Liver (tissue), 9 donors: ENCODE measurements around the gene GJA5. TPM values are rescaled to one million over a fixed set of nuclear protein-coding genes. Genes with fewer than 3 reads are reported as not detected.
"Not testable (repeated sequence)": the region's sequence is repeated elsewhere in the genome, so short reads cannot be mapped to it uniquely, and the experiment has no call there.

ENCODE experiments used
- DNase-seq: peaks from one replicate; pipeline ENCODE4 v3.0.0-alpha.2; 2017; ENCODE audit warnings: low spot score
- H3K27ac ChIP-seq, 2 donors: one replicate each; pipeline ENCODE4 v1.7.0; 2013; ENCODE audit warnings: inconsistent platforms in 2 of 2, low read length in 2 of 2, control low read depth in 1 of 2, low read depth in 1 of 2, mild to moderate bottlenecking in 1 of 2
- H3K27me3 ChIP-seq, 4 donors: one replicate each; pipeline versions ENCODE4 v1.6.1 to v1.7.0; 2013; ENCODE audit warnings: low read length in 3 of 4, inconsistent platforms in 1 of 4, mild to moderate bottlenecking in 1 of 4, moderate library complexity in 1 of 4; ENCODE audit not compliant: control insufficient read depth in 4 of 4, insufficient read depth in 4 of 4
- H3K36me3 ChIP-seq, 4 donors: one replicate each; pipeline versions ENCODE4 v1.6.1 to v1.7.0; 2013; ENCODE audit warnings: low read length in 3 of 4, mild to moderate bottlenecking in 3 of 4, low read depth in 1 of 4, moderate library complexity in 1 of 4; ENCODE audit not compliant: control insufficient read depth in 4 of 4, insufficient read depth in 3 of 4
- H3K4me1 ChIP-seq, 4 donors: one replicate each; pipeline versions ENCODE4 v1.6.1 to v1.7.0; 2013; ENCODE audit warnings: low read length in 3 of 4, mild to moderate bottlenecking in 3 of 4, moderate library complexity in 1 of 4; ENCODE audit not compliant: control insufficient read depth in 4 of 4, insufficient read depth in 4 of 4
- H3K4me3 ChIP-seq, 3 donors: one replicate each; pipeline versions ENCODE4 v1.6.1 to v1.7.0; 2013; ENCODE audit warnings: low read length in 3 of 3, control low read depth in 1 of 3, low read depth in 1 of 3, mild to moderate bottlenecking in 1 of 3
- H3K9ac ChIP-seq, 2 donors: one replicate each; pipeline ENCODE4 v1.7.0; 2013; ENCODE audit warnings: low read length in 2 of 2, mild to moderate bottlenecking in 2 of 2, moderate library complexity in 2 of 2, control low read depth in 1 of 2, low read depth in 1 of 2
- H3K9me3 ChIP-seq, 4 donors: one replicate each; pipeline versions ENCODE4 v1.6.1 to v1.7.0; 2013; ENCODE audit warnings: low read length in 3 of 4; ENCODE audit not compliant: control insufficient read depth in 4 of 4
- EGR1 ChIP-seq, 2 donors: IDR thresholded peaks; 2 replicates each; pipeline ENCODE4 v1.6.1; 2016 to 2018; ENCODE audit warnings: antibody characterized with exemption in 2 of 2, low read depth in 2 of 2
- FOXA1 ChIP-seq: IDR thresholded peaks from 2 replicates; pipeline ENCODE4 v1.6.1; 2016; ENCODE audit warnings: antibody characterized with exemption
- FOXA2 ChIP-seq: IDR thresholded peaks from 2 replicates; pipeline ENCODE4 v1.6.1; 2016; ENCODE audit warnings: antibody characterized with exemption
- GABPA ChIP-seq, 2 donors: IDR thresholded peaks in 1 of 2; conservative IDR thresholded peaks in 1 of 2; 2 replicates each; pipeline ENCODE4 v1.6.1; 2016; ENCODE audit warnings: antibody characterized with exemption in 2 of 2, mild to moderate bottlenecking in 1 of 2, moderate library complexity in 1 of 2
- HNF4A ChIP-seq, 2 donors: conservative IDR thresholded peaks; 2 replicates each; pipeline ENCODE4 v1.6.1; 2016; ENCODE audit warnings: antibody characterized with exemption in 2 of 2, mild to moderate bottlenecking in 2 of 2
- HNF4G ChIP-seq: IDR thresholded peaks from 2 replicates; pipeline ENCODE4 v1.6.1; 2016; ENCODE audit warnings: antibody characterized with exemption
- JUND ChIP-seq, 2 donors: IDR thresholded peaks; 2 replicates each; pipeline ENCODE4 v1.6.1; 2016; ENCODE audit warnings: antibody characterized with exemption in 2 of 2
- NR2F2 ChIP-seq: IDR thresholded peaks from 2 replicates; pipeline ENCODE4 v1.6.1; 2016; ENCODE audit warnings: antibody characterized with exemption
- RAD21 ChIP-seq, 2 donors: IDR thresholded peaks; 2 replicates each; pipeline ENCODE4 v1.6.1; 2016; ENCODE audit warnings: antibody characterized with exemption in 2 of 2, mild to moderate bottlenecking in 2 of 2
- RXRA ChIP-seq, 2 donors: IDR thresholded peaks; 2 replicates each; pipeline ENCODE4 v1.6.1; 2017 to 2018; ENCODE audit warnings: antibody characterized with exemption in 2 of 2, mild to moderate bottlenecking in 1 of 2
- SP1 ChIP-seq: IDR thresholded peaks from 2 replicates; pipeline ENCODE4 v1.6.1; 2018; ENCODE audit warnings: antibody characterized with exemption, mild to moderate bottlenecking
- YY1 ChIP-seq: IDR thresholded peaks from 2 replicates; pipeline ENCODE4 v1.6.1; 2016; ENCODE audit warnings: antibody characterized with exemption, mild to moderate bottlenecking
- WGBS: extraction: QIAGEN DNeasy Blood & Tissue Kit; methylation state at CpG from one replicate; pipeline ENCODE4 v1.1.7; 2013; 5-methylcytosine and 5-hydroxymethylcytosine counted together
- polyA plus RNA-seq, 2 donors: library from polyadenylated mRNA; stranded (reverse) in 1 of 2; unstranded in 1 of 2; fragments of 200-250 nt in 1 of 2; fragments of >200 nt in 1 of 2; fragmentation: Nextera tagmentation in 1 of 2; extraction: Ambion mirVana in 1 of 2; gene quantifications; one replicate each; pipeline versions ENCODE4 v1.2.1 to v1.2.3, GENCODE V29; 2013 to 2015
- total RNA-seq, 2 donors: library from RNA; depleted of rRNA; stranded (reverse); fragments of >200 nt; gene quantifications; one replicate each; pipeline ENCODE4 v1.2.3, GENCODE V29; 2014
- TF ChIP-seq, protein P1 (sequence below): IDR thresholded peaks from 2 replicates; pipeline ENCODE4 v1.6.1; 2016; ENCODE audit warnings: antibody characterized with exemption
- TF ChIP-seq, protein P2 (sequence below): IDR thresholded peaks from 2 replicates; pipeline ENCODE4 v1.6.1; 2016; ENCODE audit warnings: antibody characterized with exemption, mild to moderate bottlenecking
- TF ChIP-seq, protein P3 (sequence below): IDR thresholded peaks from 2 replicates; pipeline ENCODE4 v1.6.1; 2016; ENCODE audit warnings: antibody characterized with exemption
- TF ChIP-seq, protein P4 (sequence below): IDR thresholded peaks from 2 replicates; pipeline ENCODE4 v1.6.1; 2016; ENCODE audit warnings: antibody characterized with exemption
- donor health status: healthy.
- donor health status: healthy.
- donor health status: healthy.
- donor health status: healthy.
- donor health status: healthy.

The GJA5 gene
- total and polyA plus RNA-seq, 4 donors: 0.70 to 1.8 (median 1.3) TPM

DNA sequence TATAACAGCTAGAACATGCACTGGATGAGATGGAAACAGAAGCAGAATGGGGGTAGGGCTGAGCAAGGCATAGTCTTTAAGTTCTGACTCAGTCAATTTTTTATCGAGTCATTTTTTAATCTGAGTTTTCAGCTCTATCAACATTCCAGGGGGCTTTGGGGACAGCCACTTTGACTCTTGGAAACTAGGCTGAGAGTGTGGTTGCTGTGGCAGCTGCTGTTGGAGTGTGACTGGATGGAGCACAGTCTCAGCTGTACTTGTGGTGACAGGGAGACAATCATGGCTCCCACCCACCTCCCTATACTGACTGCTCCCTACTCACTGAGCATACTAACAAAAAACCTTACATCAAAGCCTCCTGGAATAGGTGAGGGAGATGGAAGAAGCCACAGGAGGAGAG lies 25.0 kb downstream of the GJA5 start:
- DNase-seq: no peak
- H3K4me1 ChIP-seq: no peaks in the 10 kb centered on the region
- H3K9me3 ChIP-seq: no peaks in the 10 kb centered on the region
- no peak overlapping the region for H3K4me3 ChIP-seq
- 97% methylated on average over 1 of the region's 1 CpG for WGBS
- H3K36me3 ChIP-seq: no peaks in the 10 kb centered on the region
- no peaks in the 10 kb centered on the region for H3K27me3 ChIP-seq
- H3K9ac ChIP-seq: no peak overlapping the region
- no peak for TF ChIP-seq RAD21 (IDR thresholded peaks at IDR 0.05)
- no peak for TF ChIP-seq NR2F2
- no peak for TF ChIP-seq RXRA (IDR thresholded peaks at IDR 0.05)
- TF ChIP-seq HNF4G: no peak
- TF ChIP-seq HNF4A (conservative IDR thresholded peaks at IDR 0.05): no peak
- no peak for TF ChIP-seq SP1
- no peak for TF ChIP-seq JUND (IDR thresholded peaks at IDR 0.05)
- TF ChIP-seq, protein P1, sequence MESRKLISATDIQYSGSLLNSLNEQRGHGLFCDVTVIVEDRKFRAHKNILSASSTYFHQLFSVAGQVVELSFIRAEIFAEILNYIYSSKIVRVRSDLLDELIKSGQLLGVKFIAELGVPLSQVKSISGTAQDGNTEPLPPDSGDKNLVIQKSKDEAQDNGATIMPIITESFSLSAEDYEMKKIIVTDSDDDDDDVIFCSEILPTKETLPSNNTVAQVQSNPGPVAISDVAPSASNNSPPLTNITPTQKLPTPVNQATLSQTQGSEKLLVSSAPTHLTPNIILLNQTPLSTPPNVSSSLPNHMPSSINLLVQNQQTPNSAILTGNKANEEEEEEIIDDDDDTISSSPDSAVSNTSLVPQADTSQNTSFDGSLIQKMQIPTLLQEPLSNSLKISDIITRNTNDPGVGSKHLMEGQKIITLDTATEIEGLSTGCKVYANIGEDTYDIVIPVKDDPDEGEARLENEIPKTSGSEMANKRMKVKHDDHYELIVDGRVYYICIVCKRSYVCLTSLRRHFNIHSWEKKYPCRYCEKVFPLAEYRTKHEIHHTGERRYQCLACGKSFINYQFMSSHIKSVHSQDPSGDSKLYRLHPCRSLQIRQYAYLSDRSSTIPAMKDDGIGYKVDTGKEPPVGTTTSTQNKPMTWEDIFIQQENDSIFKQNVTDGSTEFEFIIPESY: no peak
- TF ChIP-seq YY1: no peak
- TF ChIP-seq, protein P2, sequence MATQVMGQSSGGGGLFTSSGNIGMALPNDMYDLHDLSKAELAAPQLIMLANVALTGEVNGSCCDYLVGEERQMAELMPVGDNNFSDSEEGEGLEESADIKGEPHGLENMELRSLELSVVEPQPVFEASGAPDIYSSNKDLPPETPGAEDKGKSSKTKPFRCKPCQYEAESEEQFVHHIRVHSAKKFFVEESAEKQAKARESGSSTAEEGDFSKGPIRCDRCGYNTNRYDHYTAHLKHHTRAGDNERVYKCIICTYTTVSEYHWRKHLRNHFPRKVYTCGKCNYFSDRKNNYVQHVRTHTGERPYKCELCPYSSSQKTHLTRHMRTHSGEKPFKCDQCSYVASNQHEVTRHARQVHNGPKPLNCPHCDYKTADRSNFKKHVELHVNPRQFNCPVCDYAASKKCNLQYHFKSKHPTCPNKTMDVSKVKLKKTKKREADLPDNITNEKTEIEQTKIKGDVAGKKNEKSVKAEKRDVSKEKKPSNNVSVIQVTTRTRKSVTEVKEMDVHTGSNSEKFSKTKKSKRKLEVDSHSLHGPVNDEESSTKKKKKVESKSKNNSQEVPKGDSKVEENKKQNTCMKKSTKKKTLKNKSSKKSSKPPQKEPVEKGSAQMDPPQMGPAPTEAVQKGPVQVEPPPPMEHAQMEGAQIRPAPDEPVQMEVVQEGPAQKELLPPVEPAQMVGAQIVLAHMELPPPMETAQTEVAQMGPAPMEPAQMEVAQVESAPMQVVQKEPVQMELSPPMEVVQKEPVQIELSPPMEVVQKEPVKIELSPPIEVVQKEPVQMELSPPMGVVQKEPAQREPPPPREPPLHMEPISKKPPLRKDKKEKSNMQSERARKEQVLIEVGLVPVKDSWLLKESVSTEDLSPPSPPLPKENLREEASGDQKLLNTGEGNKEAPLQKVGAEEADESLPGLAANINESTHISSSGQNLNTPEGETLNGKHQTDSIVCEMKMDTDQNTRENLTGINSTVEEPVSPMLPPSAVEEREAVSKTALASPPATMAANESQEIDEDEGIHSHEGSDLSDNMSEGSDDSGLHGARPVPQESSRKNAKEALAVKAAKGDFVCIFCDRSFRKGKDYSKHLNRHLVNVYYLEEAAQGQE: no peak
- no peak for TF ChIP-seq GABPA (IDR thresholded peaks at IDR 0.05 in 1 of 2, conservative IDR thresholded peaks at IDR 0.05 in 1 of 2)
- TF ChIP-seq, protein P3, sequence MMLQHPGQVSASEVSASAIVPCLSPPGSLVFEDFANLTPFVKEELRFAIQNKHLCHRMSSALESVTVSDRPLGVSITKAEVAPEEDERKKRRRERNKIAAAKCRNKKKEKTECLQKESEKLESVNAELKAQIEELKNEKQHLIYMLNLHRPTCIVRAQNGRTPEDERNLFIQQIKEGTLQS: no peak
- no peak for TF ChIP-seq FOXA1
- TF ChIP-seq EGR1 (IDR thresholded peaks at IDR 0.05; ENCODE audit: low read depth in 2 of 2): no peak
- H3K27ac ChIP-seq: no peak overlapping the region

DNA sequence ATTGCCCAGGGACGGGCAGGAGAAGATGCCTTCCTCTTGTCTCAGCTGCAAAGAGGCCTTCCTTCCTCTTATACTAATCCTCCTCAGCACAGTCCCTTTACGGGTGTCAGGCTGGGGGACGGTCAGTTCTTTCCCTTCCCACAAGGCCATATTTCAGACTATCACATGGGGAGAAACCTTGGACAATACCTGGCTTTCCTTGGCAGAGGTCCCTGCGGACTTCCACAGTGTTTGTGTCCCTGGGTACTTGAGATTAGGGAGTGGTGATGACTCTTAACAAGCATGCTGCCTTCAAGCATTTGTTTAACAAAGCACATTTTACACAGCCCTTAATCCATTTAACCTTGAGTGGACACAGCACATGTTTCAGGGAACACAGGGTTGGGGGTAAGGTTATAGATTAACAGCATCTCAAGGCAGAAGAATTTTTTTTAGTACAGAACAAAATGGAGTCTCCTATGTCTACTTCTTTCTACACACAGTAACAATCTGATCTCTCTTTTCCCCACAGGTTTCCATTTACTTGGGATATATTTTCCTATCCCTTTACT lies 26.0 kb downstream of the GJA5 start:
- not testable (repeated sequence) for H3K27ac ChIP-seq, H3K36me3 ChIP-seq, H3K27me3 ChIP-seq, H3K4me1 ChIP-seq, DNase-seq, H3K9ac ChIP-seq, H3K4me3 ChIP-seq, H3K9me3 ChIP-seq
- WGBS: 72% methylated on average over 4 of the region's 4 CpGs

DNA sequence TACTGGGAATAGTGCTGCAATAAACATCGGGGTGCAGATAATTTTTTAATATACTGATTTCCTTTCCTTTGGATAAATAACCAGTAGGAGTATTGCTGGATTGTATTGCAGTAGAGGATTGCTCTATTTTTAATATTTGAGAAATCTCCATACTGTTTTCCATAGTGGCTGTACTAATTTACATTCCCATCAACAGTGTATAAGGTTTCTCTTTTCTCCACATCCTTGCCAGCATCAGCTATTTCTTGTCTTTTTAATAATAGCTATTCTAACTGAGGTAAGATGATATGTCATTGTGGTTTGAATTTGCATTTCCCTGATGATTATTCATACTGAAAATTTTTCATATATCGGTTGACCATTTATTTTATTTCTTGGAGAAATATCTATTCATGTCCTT lies 31.1 kb downstream of the GJA5 start:
- Histone ChIP-seq H3K9me3 (no peaks in the 10 kb centered on the region), H3K27ac (no peak overlapping the region), H3K4me1 (no peaks in the 10 kb centered on the region), H3K9ac (no peak overlapping the region), H3K4me3 (no peak overlapping the region), H3K36me3 (no peaks in the 10 kb centered on the region), H3K27me3 (no peaks in the 10 kb centered on the region)
- 96% methylated on average over 2 of the region's 2 CpGs for WGBS
- TF ChIP-seq NR2F2 (no peak), YY1 (no peak), FOXA2 (no peak), EGR1 (IDR thresholded peaks at IDR 0.05; ENCODE audit: low read depth in 2 of 2) (no peak), HNF4A (conservative IDR thresholded peaks at IDR 0.05) (no peak)
- TF ChIP-seq, protein P1: no peak
- TF ChIP-seq, protein P4, sequence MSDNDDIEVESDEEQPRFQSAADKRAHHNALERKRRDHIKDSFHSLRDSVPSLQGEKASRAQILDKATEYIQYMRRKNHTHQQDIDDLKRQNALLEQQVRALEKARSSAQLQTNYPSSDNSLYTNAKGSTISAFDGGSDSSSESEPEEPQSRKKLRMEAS: no peak
- DNase-seq: no peak
